ENCODE data around the gene CNTN2.

Gene CNTN2

DNA sequence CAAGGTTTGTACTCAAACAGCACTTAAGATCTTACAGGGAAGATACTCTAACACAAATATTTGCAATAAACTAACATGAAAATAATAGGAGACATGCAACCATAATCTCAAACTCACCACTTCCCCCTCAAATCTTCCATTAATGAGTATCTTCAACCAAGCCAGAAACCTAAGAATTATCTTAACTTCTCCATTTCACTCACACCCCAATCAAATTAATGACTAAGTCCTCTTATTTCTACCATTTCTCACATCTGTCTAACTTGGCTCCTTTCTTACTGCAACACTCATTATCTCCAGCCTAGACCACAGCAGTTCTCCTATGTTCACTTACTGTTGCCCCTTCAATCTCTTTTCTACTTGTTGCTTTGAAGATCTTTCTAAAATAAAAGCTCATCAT is 68.3 kb downstream of the CNTN2 start:
- Histone ChIP-seq H3K9me3 (no peaks in the 10 kb centered on the region), H3K4me1 (no peaks in the 10 kb centered on the region), H3K4me3 (no peak overlapping the region), H3K36me3 (replicated peaks) (peaks cover 23% of the 10 kb centered on the region), H3K27me3 (ENCODE audit: low read depth) (no peaks in the 10 kb centered on the region)
- in situ Hi-C loops (cut with MboI; ENCODE audit: low sequenced_read_pairs), result no loop called here
- DNase-seq (ENCODE audit: low spot score in 2 of 2), result no peak

DNA sequence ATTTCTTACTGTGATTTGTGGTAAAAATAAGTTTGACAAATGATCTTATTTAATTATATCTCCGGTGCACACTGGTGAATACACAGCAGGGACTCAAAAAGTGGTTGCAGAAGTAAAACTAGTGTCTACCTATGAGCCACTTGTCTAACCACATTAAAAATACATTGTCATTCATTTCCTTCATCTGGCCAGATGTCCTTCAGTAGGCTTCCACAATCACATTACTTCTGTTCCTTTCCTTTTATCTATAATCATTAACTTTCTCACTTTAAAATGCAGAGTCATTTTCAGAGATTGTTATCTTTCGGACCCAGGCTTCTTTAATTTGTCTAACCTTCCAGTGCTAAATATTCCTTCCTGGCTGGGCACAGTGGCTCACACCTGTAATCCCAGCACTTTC is 75.7 kb downstream of the CNTN2 start:
- DNase-seq (ENCODE audit: low spot score in 2 of 2), result no peak
- peaks cover 11% of the 10 kb centered on the region for H3K36me3 ChIP-seq (replicated peaks)
- H3K9me3 ChIP-seq, result no peaks in the 10 kb centered on the region
- H3K4me1 ChIP-seq, result peaks cover 4% of the 10 kb centered on the region; the same call in 1 of the 2 replicates
- no peaks in the 10 kb centered on the region for H3K27me3 ChIP-seq (ENCODE audit: low read depth)
- no peak overlapping the region for H3K4me3 ChIP-seq
- in situ Hi-C loops (cut with MboI; ENCODE audit: low sequenced_read_pairs), result no loop called here

DNA sequence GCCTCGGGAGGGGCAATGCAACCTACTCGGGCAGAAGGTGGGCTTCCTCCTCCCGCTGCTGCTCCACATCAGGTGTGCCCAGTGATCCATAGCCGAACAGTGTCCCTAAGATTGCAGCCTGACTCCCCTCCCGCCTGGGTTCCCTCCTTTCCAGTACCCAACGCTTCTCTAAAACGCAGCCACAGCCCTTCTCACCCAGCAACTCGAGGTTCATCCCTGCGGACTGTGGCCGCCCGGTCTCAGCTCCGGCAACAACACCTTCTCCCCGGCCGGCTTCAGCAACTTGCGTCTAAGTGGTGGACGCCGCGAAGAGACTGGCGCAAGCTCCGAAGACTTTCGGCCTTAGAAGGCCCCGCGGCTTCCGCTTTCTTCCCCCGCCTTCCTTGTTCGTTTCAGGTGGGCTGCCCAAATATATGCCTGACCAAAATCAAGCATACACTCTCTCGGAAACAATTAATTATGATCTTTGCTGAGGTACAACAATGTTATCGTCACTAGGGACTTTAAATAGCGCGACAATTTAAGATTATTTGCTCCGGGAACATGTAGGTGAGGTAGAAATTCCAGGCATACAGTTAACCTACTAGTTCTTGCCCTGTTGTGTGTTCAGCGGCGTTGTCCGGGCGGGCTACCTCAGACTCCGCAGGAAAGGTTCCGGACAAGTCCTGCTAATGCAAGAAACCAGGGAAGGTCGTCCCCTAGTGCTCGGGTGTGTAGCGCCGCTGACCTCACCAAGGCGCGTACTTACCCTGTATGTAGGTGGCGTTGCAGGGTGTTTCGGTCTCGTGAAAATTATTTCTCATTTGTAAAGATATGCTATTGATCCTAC is 78.9 kb downstream of the CNTN2 start, which contains the start of gene RBBP5:
Gene RBBP5 (minus strand): TSS at position 319 of the 829 bp plus-strand sequence. CDS start 105 bp downstream, at position 214.
- DNase-seq (ENCODE audit: low spot score in 2 of 2), result peak; percentile 90 to 97
- in situ Hi-C loops (cut with MboI; ENCODE audit: low sequenced_read_pairs), result no loop called here

DNA sequence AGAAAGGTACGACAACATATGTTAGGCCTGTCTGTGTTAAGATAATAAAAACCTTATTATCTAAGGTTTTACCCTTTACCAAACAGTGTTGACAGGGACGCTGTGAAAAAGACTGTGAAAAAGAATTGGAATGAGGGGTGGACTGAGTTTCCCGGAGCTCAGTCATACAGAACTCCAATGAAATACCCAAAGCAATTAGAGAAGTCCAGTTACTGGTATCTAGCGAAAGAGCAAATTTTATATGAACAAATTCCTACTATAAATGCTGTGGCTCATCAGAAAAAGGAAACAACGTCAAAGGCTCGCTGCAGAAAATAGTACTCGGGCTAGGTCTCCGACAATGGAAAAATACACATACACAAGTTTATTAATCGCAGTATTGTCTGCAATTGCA is 79.5 kb downstream of the CNTN2 start:
- no peak for DNase-seq (ENCODE audit: low spot score in 2 of 2)
- H3K27me3 ChIP-seq (ENCODE audit: low read depth), result no peaks in the 10 kb centered on the region
- peaks cover 6% of the 10 kb centered on the region; the same call in 1 of the 2 replicates for H3K4me1 ChIP-seq
- peaks cover 3% of the 10 kb centered on the region; the same call in 1 of the 2 replicates for H3K36me3 ChIP-seq (replicated peaks)
- H3K4me3 ChIP-seq, result peak overlapping the region; percentile 85
- H3K9me3 ChIP-seq, result no peaks in the 10 kb centered on the region
- in situ Hi-C loops (cut with MboI; ENCODE audit: low sequenced_read_pairs), result no loop called here

More for the DNA sequence above, 78.9 kb downstream of the CNTN2 start, which contains the start of gene RBBP5:
- H3K27me3 ChIP-seq (ENCODE audit: low read depth), result no peaks in the 10 kb centered on the region
- H3K4me1 ChIP-seq, result peaks cover 6% of the 10 kb centered on the region; the same call in 1 of the 2 replicates
- H3K9me3 ChIP-seq, result no peaks in the 10 kb centered on the region
- H3K36me3 ChIP-seq (replicated peaks), result peaks cover 3% of the 10 kb centered on the region; the same call in 1 of the 2 replicates
- H3K4me3 ChIP-seq, result peak within 1 kb of the TSS; percentile 85

DNA sequence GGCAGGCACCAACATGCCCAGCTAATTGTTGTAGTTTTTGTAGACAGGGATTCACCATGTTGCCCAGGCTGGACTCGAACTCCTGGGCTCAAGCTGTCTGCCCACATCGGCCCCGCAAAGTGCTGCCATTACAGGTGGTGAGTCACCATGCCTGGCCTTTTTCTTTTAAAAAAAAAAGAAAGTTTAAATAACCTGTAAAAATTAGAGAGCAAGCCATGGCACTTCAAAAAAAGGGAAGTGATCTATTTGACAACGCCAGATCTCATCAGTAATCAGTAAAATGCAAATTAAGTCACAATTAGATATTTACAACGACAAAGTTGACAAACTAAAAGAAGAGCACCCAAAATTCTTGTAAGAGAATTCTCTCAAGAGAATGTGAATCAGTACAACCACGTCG is 81.7 kb downstream of the CNTN2 start:
- in situ Hi-C loops (cut with MboI; ENCODE audit: low sequenced_read_pairs), result no loop called here
- Histone ChIP-seq H3K27me3 (ENCODE audit: low read depth) (no peaks in the 10 kb centered on the region), H3K4me3 (no peak overlapping the region), H3K4me1 (peaks cover 6% of the 10 kb centered on the region; the same call in 1 of the 2 replicates), H3K9me3 (no peaks in the 10 kb centered on the region), H3K36me3 (replicated peaks) (no peaks in the 10 kb centered on the region)
- no peak for DNase-seq (ENCODE audit: low spot score in 2 of 2)

DNA sequence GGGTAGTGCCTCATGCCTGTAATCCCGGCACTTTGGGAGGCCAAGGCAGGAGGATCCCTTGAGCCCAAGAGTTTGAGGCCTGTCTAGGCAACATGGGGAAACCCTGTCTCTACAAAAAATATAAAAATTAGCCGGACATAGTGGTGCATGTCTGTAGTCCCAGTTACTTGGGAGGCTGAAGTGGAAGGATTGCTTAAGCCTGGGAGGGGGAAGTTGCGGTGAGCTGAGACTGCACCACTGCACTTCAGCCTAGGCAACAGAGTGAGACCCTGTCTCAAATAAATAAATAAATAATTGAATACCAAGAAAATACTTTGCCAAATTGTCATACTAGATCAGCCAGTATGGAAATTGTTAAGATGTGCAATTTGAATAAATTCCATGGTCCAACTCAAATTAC is 84.6 kb downstream of the CNTN2 start:
- Histone ChIP-seq H3K27me3 (ENCODE audit: low read depth) (no peaks in the 10 kb centered on the region), H3K9me3 (no peaks in the 10 kb centered on the region), H3K36me3 (replicated peaks) (no peaks in the 10 kb centered on the region), H3K4me3 (no peak overlapping the region), H3K4me1 (0 out of 2 replicates have a peak, but pooled peaks cover 3% of the 10 kb centered on the region)
- no peak for DNase-seq (ENCODE audit: low spot score in 2 of 2)
- in situ Hi-C loops (cut with MboI; ENCODE audit: low sequenced_read_pairs), result no loop called here
